ENCODE measurements around the gene PHLDB3. TPM values are rescaled to one million over a fixed set of nuclear protein-coding genes. Genes with fewer than 3 reads are reported as not detected.

PHLDB3 gene
- total RNA-seq, 1 donor from 2014 or later: 6.7 TPM

DNA sequence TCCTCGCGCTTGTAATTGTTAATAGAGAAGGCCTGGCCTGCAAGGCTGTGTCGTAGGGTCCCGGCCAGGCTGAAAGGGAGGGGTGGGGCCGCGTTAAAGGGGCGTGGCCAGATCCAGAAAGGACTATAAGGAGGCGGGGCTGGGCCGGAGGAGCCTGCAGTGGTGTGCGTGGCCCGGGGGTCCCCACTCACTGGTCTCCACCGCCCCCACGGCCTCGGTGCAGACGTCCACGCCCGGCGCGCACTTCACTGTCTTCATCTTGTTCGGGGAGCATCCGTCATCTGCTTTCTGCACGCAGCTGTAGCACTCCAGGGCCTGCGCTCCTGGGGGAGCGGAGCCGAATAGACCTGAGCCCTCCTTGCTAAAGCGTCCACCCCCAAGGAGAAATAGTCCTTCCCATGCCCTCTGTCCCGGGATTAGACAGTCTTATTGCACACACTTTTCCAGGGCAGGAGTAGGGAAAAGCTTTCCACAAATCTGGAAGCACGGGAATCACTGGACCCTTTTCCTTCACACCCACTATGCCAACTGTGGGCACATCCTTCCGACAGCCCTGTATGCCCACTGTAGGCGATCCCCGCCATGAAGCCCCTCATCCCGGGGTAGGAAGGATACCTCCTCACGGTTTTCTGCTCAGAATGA is 40.3 kb downstream of the PHLDB3 start:
- Mint-ChIP-seq H3K27ac (ENCODE audit: unreplicated experiment) (peak overlapping the region; percentile 91), H3K9me3 (ENCODE audit: unreplicated experiment) (no peaks in the 10 kb centered on the region), H3K27me3 (ENCODE audit: unreplicated experiment) (peaks cover 24% of the 10 kb centered on the region), H3K4me3 (ENCODE audit: unreplicated experiment) (peak overlapping the region; percentile 93), H3K36me3 (ENCODE audit: unreplicated experiment) (no peaks in the 10 kb centered on the region), H3K4me1 (ENCODE audit: unreplicated experiment) (peaks cover 10% of the 10 kb centered on the region)
- peak; percentile 87 for DNase-seq (ENCODE audit: extremely low spot score, unreplicated experiment)
- no peak for TF ChIP-seq CTCF (IDR thresholded peaks at IDR 0.05)

DNA sequence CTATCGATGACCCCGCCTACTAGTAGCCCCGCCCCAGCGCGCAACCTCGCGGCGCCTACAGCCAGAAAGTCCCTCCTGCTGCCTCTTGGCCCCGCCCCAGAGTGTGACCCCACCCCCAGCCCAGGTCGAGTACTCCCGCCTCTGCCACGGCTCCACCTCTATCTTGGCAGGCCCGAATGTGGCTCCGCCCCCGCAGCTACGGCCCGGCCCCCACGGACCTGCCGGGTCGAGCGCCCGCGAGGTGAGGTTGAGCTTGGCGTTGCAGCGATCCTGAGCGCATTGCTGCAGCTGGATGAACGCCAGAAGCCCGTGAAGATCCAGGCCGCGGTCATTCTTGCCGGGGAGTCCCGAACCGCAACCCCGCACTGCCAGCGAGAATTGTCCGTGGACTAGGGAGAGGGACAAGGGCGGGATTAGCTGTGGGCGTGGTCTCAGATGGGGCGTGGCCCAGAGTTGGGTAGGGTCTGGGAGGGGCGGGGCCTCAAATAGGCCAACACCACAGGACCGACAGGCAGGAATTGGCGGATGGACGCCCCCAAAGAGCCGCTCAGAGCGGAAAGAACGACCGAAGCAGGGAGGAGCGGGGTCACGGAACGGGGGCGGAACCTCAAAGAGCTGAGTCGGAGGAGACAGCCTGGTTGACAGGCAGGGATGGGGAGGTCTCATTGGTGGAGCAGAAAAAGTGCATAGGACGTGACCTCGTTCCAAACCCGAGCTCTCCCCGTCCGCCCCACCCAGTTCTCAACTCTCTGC is 41.0 kb downstream of the PHLDB3 start:
- Mint-ChIP-seq H3K4me3 (ENCODE audit: unreplicated experiment) (peak overlapping the region; percentile 93), H3K27ac (ENCODE audit: unreplicated experiment) (peak overlapping the region; percentile 91), H3K36me3 (ENCODE audit: unreplicated experiment) (no peaks in the 10 kb centered on the region), H3K9me3 (ENCODE audit: unreplicated experiment) (no peaks in the 10 kb centered on the region), H3K27me3 (ENCODE audit: unreplicated experiment) (peaks cover 24% of the 10 kb centered on the region), H3K4me1 (ENCODE audit: unreplicated experiment) (peaks cover 10% of the 10 kb centered on the region)
- TF ChIP-seq CTCF (IDR thresholded peaks at IDR 0.05): no peak
- peak; percentile 95 for DNase-seq (ENCODE audit: extremely low spot score, unreplicated experiment)

DNA sequence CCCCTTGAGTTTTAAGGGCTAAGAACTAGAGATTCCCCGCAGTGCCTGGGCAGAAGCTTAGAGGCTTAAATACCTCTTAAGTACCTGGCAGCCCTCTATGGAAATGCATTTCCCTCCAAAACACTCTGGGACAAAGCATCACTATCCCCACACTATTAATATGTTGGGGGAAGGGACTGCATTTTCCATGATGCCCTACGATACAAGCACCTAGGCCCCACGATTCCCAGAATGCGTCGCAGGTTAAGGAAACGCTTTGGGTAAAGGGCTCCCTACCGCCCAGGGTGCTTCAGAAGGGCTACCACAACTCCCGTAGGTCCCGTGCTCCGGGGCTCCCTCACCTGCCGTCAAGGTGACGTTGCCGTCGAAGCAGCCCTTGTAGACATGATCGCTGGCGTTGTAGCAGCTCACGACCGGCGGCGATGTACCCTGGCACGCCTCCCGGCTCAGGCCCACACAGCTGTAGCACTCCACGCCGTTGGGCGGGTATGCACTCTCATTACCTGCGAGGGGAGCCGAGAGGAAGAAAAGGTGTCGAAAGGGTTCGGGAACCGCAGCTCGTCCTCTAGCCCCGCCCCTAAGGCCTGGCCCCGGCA is 41.7 kb downstream of the PHLDB3 start:
- no peak for DNase-seq (ENCODE audit: extremely low spot score, unreplicated experiment)
- Mint-ChIP-seq H3K4me3 (ENCODE audit: unreplicated experiment) (peak overlapping the region; percentile 93), H3K36me3 (ENCODE audit: unreplicated experiment) (no peaks in the 10 kb centered on the region), H3K27ac (ENCODE audit: unreplicated experiment) (no peak overlapping the region), H3K9me3 (ENCODE audit: unreplicated experiment) (no peaks in the 10 kb centered on the region), H3K4me1 (ENCODE audit: unreplicated experiment) (peaks cover 10% of the 10 kb centered on the region), H3K27me3 (ENCODE audit: unreplicated experiment) (peaks cover 24% of the 10 kb centered on the region)
- TF ChIP-seq CTCF (IDR thresholded peaks at IDR 0.05): no peak

DNA sequence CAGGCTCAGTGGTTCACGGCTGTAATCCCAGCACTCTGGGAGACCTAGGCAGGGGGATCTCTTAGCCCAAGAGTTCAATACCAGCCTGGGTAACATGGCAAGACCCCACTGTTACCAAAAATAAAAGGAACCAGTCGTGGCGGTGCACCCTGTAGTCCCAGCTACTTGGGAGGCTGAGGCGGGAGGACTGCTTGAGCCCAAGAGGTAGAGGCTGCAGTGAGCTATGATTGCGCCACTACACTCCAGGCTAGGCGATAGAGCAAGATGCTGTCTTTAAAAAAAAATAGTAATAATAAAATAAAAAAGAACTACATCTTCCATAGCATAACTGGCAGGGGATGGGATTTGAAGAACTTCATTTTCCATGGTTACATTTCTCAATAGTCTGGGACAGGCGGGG is 42.2 kb downstream of the PHLDB3 start:
- H3K27me3 Mint-ChIP-seq (ENCODE audit: unreplicated experiment): peaks cover 28% of the 10 kb centered on the region
- H3K36me3 Mint-ChIP-seq (ENCODE audit: unreplicated experiment): no peaks in the 10 kb centered on the region

More for the DNA sequence above, 42.2 kb downstream of the PHLDB3 start:
- no peak for DNase-seq (ENCODE audit: extremely low spot score, unreplicated experiment)
- TF ChIP-seq CTCF (IDR thresholded peaks at IDR 0.05): no peak
- H3K4me3 Mint-ChIP-seq (ENCODE audit: unreplicated experiment): no peak overlapping the region
- no peaks in the 10 kb centered on the region for H3K9me3 Mint-ChIP-seq (ENCODE audit: unreplicated experiment)
- peaks cover 9% of the 10 kb centered on the region for H3K4me1 Mint-ChIP-seq (ENCODE audit: unreplicated experiment)
- no peak overlapping the region for H3K27ac Mint-ChIP-seq (ENCODE audit: unreplicated experiment)

Measured in osteocyte (in vitro differentiated cells).